Esophagus muscularis mucosa (tissue), 4 donors: ENCODE measurements around the gene SDHC.

Experiments used
- EP300 ChIP-seq: sonication (generic); formaldehyde crosslinking; IDR thresholded peaks from one replicate; pipeline ENCODE4 v1.6.1; 2017; ENCODE audit warnings: antibody characterized with exemption
- POLR2A ChIP-seq: fragments of 450-650 bp; IDR thresholded peaks from one replicate; pipeline ENCODE4 v1.6.1; 2017; ENCODE audit warnings: antibody characterized with exemption, moderate library complexity, mild to moderate bottlenecking, low read depth
- POLR2AphosphoS5 ChIP-seq, 2 donors: sonication (generic); formaldehyde crosslinking; IDR thresholded peaks; one replicate each; pipeline ENCODE4 v1.6.1; 2017; ENCODE audit warnings: antibody characterized with exemption in 2 of 2
- TF ChIP-seq, protein P1 (sequence below), 3 experiments: fragments of 200-600 bp in 2 of 3; fragments of 450-650 bp in 1 of 3; sonication (generic) in 2 of 3; IDR thresholded peaks; one replicate each; pipeline ENCODE4 v1.5.1; 2017 to 2019; ENCODE audit warnings: antibody characterized with exemption in 3 of 3, mild to moderate bottlenecking in 2 of 3, moderate library complexity in 1 of 3

DNA sequence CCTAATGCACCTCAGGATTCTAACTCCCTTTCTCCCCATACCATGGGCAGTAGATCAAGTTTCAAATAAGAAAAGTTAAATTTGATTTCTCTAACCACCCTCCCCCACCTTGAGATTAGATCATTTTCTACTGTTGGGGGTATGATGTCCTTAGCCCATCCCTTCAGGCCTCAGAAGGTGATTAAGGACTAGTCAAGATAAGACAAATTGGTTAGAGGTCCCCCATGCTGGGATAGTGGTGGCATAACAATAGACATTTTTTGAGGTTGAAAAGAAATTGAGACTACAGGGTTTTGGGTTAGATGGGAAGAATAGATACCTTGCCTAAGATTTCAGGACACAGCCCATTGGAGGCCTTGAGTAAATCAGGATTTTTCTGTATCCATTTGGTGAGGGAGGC, 51.0 kb downstream of the SDHC start:
- TF ChIP-seq, protein P1, sequence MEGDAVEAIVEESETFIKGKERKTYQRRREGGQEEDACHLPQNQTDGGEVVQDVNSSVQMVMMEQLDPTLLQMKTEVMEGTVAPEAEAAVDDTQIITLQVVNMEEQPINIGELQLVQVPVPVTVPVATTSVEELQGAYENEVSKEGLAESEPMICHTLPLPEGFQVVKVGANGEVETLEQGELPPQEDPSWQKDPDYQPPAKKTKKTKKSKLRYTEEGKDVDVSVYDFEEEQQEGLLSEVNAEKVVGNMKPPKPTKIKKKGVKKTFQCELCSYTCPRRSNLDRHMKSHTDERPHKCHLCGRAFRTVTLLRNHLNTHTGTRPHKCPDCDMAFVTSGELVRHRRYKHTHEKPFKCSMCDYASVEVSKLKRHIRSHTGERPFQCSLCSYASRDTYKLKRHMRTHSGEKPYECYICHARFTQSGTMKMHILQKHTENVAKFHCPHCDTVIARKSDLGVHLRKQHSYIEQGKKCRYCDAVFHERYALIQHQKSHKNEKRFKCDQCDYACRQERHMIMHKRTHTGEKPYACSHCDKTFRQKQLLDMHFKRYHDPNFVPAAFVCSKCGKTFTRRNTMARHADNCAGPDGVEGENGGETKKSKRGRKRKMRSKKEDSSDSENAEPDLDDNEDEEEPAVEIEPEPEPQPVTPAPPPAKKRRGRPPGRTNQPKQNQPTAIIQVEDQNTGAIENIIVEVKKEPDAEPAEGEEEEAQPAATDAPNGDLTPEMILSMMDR (IDR thresholded peaks at IDR 0.05): no peak
- TF ChIP-seq POLR2AphosphoS5 (IDR thresholded peaks at IDR 0.05) (no peak), POLR2A (no peak), EP300 (no peak)
